SK-N-MC (cell line): Measurements from ENCODE around the gene LRRC61.
A peak's percentile ranks its signal among the peaks of the same experiment; 100 is the strongest.

ENCODE experiments used
- DNase-seq: peaks from one replicate; pipeline ENCODE4 v3.0.0-alpha.2; 2011; ENCODE audit warnings: low read depth, low spot score
- H3K27ac ChIP-seq: fragments of 200-600 bp; sonication (generic); 2 replicates; pipeline ENCODE4 v1.5.1; 2016; ENCODE audit warnings: mixed run types
- H3K36me3 ChIP-seq: fragments of 200-600 bp; sonication (generic); 2 replicates; pipeline ENCODE4 v1.6.1; 2017; ENCODE audit warnings: antibody characterized with exemption, low read length, mixed read lengths; ENCODE audit not compliant: insufficient read depth
- H3K4me3 ChIP-seq: fragments of 200-600 bp; sonication (generic); 2 replicates; pipeline ENCODE4 v1.5.1; 2016
- H3K9ac ChIP-seq: fragments of 200-600 bp; sonication (generic); 2 replicates; pipeline ENCODE4 v1.8.0; 2017; ENCODE audit warnings: mixed run types, mixed read lengths; ENCODE audit not compliant: insufficient read length
- H3K9me3 ChIP-seq: fragments of 200-600 bp; sonication (generic); 2 replicates; pipeline ENCODE4 v1.6.1; 2017; ENCODE audit warnings: low read depth, mild to moderate bottlenecking, antibody characterized with exemption, low read length, moderate library complexity, mixed read lengths
- EZH2 ChIP-seq: fragments of 200-600 bp; sonication (generic); IDR thresholded peaks from one replicate; pipeline ENCODE4 v1.6.1; 2017; ENCODE audit warnings: antibody characterized with exemption
- FOXP2 ChIP-seq: optimal IDR thresholded peaks from 2 replicates; pipeline ENCODE3; 2011; ENCODE audit warnings: mild to moderate bottlenecking, moderate library complexity; ENCODE audit not compliant: insufficient read depth; ENCODE audit errors: extremely low read length, control extremely low read depth
- POLR2AphosphoS5 ChIP-seq: IDR thresholded peaks from 2 replicates; pipeline ENCODE4 v1.6.1; 2012; ENCODE audit warnings: mild to moderate bottlenecking, low read depth, low read length, borderline replicate concordance

Gene LRRC61

GRCh38 chr7:150330211-150330885 lies 7.2 kb downstream of the LRRC61 start:
- peaks cover 50% of the 10 kb centered on the region for H3K36me3 ChIP-seq
- H3K9ac ChIP-seq: no peak overlapping the region
- no peak overlapping the region for H3K4me3 ChIP-seq
- H3K27ac ChIP-seq: no peak overlapping the region
- TF ChIP-seq EZH2 (no peak), POLR2AphosphoS5 (no peak), FOXP2 (no peak)
- H3K9me3 ChIP-seq: no peaks in the 10 kb centered on the region
- no peak for DNase-seq

DNA sequence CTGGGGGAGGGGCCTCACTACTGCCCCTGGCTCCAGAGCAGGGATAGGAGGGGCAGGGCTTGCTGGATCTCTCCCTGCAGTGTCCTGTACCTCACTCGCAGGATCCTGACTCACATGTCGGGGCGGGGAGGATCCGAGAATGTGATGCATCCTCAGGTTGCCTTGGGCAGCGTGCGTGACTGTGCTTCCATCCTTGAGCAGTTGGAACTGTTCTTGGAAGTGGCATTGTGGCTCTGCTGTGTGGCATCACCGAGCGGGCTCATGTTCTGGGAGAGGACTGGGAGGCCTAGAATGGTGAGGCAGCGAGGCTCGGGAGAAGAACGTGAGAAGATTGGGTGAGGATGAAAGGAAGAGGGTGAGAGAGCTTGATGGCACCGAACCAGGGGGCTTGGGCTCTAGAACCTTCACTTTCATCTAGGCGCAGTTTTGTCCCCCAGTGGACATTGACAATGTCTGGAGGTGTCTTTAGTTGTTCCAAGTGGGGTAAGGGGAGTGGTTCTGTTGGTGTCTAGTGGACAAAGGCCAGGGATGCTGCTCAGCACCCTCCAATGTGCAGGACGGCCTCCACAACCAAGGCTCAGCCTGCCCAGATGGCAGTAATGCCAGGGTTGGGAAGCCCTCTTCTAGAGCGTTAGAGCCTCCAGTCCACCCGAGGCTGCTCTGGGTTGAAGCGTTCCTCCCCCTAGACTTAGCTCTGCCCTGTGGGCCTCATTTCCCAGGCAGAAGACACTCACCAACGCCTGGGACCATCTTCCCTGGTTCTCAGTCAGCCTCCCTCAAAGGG lies 9.9 kb downstream of the LRRC61 start:
- Histone ChIP-seq H3K4me3 (no peak overlapping the region), H3K9me3 (no peaks in the 10 kb centered on the region), H3K27ac (no peak overlapping the region), H3K9ac (no peak overlapping the region), H3K36me3 (peaks cover 23% of the 10 kb centered on the region)
- no peak for TF ChIP-seq POLR2AphosphoS5
- no peak for TF ChIP-seq EZH2
- TF ChIP-seq FOXP2: no peak
- no peak for DNase-seq

DNA sequence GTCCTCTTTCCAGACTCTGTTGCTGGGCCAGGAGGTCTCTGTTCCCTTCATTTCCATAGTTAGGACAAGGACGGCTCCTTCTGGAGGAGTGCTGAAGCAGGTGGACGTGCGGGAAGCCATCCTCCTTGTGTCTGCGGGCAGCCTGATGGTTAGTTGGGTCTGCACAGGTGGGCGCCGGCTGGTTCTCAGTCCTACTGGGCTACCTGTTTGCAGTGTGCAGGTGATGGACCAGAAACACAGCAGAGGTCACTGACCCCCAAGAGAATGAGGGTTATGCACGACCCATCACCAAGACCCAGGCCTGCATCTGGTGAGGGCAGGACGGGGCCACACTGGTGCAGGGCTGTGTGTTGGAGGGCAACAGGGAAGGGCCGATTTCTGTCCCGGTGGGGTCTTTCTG lies 10.5 kb downstream of the LRRC61 start:
- Histone ChIP-seq H3K36me3 (peaks cover 17% of the 10 kb centered on the region; the same call in 1 of the 2 replicates), H3K9me3 (no peaks in the 10 kb centered on the region), H3K27ac (no peak overlapping the region), H3K9ac (no peak overlapping the region), H3K4me3 (no peak overlapping the region)
- no peak for DNase-seq
- no peak for TF ChIP-seq FOXP2

DNA sequence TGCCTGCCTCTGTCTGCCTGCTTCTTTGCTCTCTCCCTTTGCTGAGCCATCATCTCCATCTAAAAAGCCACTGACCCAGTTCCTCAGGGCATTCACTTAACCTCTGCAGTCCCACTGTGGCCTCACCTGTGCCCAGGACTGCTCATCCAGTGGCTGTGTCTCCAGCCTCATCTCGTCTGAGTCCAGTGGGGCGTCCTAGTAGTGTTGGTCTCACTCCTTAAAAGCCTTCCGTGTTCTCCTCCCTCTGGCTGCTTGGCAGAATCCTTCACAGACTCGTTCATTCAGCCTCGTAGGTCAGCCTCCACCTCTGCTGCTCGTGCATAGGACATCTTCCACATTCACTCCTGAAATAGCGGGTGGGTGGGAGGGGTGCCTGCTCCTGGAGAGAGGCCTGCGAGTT lies 11.0 kb downstream of the LRRC61 start:
- no peaks in the 10 kb centered on the region for H3K9me3 ChIP-seq
- H3K27ac ChIP-seq: no peak overlapping the region
- H3K9ac ChIP-seq: no peak overlapping the region
- DNase-seq: no peak
- TF ChIP-seq FOXP2: no peak
- TF ChIP-seq POLR2AphosphoS5: no peak
- no peak for TF ChIP-seq EZH2
- no peak overlapping the region for H3K4me3 ChIP-seq
- H3K36me3 ChIP-seq: peaks cover 12% of the 10 kb centered on the region; the same call in 1 of the 2 replicates

DNA sequence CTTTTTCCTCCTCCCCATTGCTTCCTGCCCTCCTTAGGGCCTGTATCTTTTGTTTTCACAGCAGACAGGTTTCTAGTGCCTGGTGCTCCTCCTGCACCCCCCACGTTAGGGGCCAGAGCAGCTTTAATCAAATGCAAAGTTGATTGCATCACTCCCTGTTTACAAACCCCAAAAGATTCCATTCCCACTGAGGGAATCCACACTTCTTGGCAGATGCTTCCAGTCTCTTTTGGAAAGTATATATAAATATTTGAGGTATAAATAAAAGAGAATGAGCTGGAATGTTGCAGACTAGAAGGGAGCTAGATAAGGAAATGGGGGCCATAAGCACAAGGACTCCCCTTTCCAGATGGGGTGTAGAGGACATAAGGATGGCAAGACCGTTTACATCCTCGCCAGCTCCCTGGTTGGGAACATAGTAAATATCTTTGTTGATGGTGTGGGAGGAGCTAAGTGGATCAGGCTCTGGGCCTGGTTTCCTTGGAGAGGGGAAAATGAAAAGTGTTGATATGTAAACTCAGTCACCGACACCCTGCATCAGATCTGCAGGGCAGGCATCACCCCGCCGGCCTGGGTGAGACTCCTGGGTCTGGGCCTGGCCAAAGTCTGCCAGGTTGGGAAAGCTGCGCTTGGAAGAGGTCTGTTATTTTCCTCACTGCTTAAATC lies 12.1 kb downstream of the LRRC61 start:
- H3K4me3 ChIP-seq: no peak overlapping the region
- H3K9ac ChIP-seq: no peak overlapping the region
- TF ChIP-seq EZH2: no peak
- no peak for TF ChIP-seq FOXP2
- no peak for TF ChIP-seq POLR2AphosphoS5
- H3K27ac ChIP-seq: peak overlapping the region; percentile 30; the same call in 1 of the 2 replicates
- DNase-seq: no peak
- H3K36me3 ChIP-seq: peaks cover under 1% of the 10 kb centered on the region; the same call in 1 of the 2 replicates
- no peaks in the 10 kb centered on the region for H3K9me3 ChIP-seq

DNA sequence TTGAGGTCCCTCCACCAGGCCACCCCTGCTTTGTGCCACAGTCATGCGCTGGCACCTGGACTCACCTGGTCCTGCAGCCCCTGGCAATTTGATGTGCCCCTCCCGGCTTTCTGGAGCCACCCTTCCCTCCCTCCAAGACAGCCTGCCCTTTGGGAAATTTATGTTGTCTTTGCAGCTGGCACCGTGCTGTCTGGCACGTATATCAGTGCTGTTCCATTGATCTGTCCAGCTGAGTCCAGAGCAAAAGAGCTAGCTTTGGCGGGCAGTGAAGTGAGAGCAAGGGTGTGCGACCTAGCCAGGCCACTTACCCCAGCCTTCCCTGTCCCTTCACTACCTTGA lies 12.6 kb downstream of the LRRC61 start:
- H3K4me3 ChIP-seq: no peak overlapping the region
- no peak for DNase-seq
- no peaks in the 10 kb centered on the region; the same call in 1 of the 2 replicates for H3K36me3 ChIP-seq
- no peaks in the 10 kb centered on the region for H3K9me3 ChIP-seq
- H3K9ac ChIP-seq: no peak overlapping the region
- no peak for TF ChIP-seq POLR2AphosphoS5
- no peak for TF ChIP-seq EZH2
- no peak for TF ChIP-seq FOXP2
- H3K27ac ChIP-seq: 0 out of 2 replicates have a peak overlapping the region, but pooled peaks have one; percentile 31

- no peak overlapping the region for H3K27ac ChIP-seq
- H3K4me3 ChIP-seq: no peak overlapping the region
- DNase-seq: no peak
- H3K9me3 ChIP-seq: no peaks in the 10 kb centered on the region
- no peaks in the 10 kb centered on the region for H3K36me3 ChIP-seq
- no peak for TF ChIP-seq FOXP2
- no peak overlapping the region for H3K9ac ChIP-seq
These were observed 13.6 kb downstream of the LRRC61 start for GRCh38 chr7:150336746-150337145.

DNA sequence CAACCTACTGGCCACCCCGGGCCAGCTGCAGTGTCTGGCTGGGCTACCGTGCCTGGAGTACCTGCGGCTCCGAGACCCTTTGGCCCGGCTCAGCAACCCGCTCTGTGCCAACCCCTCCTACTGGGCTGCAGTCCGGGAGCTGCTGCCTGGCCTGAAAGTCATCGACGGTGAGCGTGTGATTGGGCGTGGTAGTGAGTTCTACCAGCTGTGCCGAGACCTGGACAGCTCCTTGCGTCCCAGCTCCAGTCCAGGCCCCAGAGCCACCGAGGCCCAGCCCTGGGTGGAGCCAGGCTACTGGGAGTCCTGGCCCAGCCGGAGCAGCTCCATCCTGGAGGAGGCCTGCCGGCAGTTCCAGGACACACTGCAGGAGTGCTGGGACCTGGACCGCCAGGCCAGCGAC lies 14.0 kb downstream of the LRRC61 start:
- H3K9me3 ChIP-seq: no peaks in the 10 kb centered on the region
- no peaks in the 10 kb centered on the region for H3K36me3 ChIP-seq
- TF ChIP-seq FOXP2 (no peak), EZH2 (no peak), POLR2AphosphoS5 (no peak)
- H3K27ac ChIP-seq: no peak overlapping the region
- H3K9ac ChIP-seq: no peak overlapping the region
- no peak overlapping the region for H3K4me3 ChIP-seq
- DNase-seq: no peak
